Measurements from ENCODE around the gene TNFRSF6B. TPM values are rescaled to one million over a fixed set of nuclear protein-coding genes. Genes with fewer than 3 reads are reported as not detected.
"Not testable (repeated sequence)": the region's sequence is repeated elsewhere in the genome, so short reads cannot be mapped to it uniquely, and the experiment has no call there.

The TNFRSF6B gene, protein sequence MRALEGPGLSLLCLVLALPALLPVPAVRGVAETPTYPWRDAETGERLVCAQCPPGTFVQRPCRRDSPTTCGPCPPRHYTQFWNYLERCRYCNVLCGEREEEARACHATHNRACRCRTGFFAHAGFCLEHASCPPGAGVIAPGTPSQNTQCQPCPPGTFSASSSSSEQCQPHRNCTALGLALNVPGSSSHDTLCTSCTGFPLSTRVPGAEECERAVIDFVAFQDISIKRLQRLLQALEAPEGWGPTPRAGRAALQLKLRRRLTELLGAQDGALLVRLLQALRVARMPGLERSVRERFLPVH
- total RNA-seq: 1.6 TPM
- 1 to 10 TPM in 7 of 8 donors, under 1 TPM in 1; 0.55 to 2.4 (median 1.3) TPM for polyA plus RNA-seq (ENCODE audit: insufficient read depth in 1 of 8, insufficient read length in 8 of 8, low replicate concordance in 1 of 8)
- long read RNA-seq, donor 1: 0 reads
- long read RNA-seq, donor 2: 0 reads
- long read RNA-seq, donor 3: 0 reads
- long read RNA-seq, donor 4: 0 reads
- long read RNA-seq, donor 5: 0 reads
- long read RNA-seq, donor 6: 0 reads
- long read RNA-seq, donor 7, partial matches to known transcripts: 0 of 1 reads
- long read RNA-seq, donor 7, other reads (novel, unspliced or antisense): 0 of 1 reads
- long read RNA-seq, donor 8, partial matches to known transcripts: 0 of 1 reads
- long read RNA-seq, donor 8, other reads (novel, unspliced or antisense): 0 of 1 reads
- long read RNA-seq, donor 9, partial matches to known transcripts: 0 of 1 reads
- long read RNA-seq, donor 9, other reads (novel, unspliced or antisense): 0 of 1 reads
- long read RNA-seq, donor 10: 0 reads
- long read RNA-seq, donor 11: 0 reads

DNA sequence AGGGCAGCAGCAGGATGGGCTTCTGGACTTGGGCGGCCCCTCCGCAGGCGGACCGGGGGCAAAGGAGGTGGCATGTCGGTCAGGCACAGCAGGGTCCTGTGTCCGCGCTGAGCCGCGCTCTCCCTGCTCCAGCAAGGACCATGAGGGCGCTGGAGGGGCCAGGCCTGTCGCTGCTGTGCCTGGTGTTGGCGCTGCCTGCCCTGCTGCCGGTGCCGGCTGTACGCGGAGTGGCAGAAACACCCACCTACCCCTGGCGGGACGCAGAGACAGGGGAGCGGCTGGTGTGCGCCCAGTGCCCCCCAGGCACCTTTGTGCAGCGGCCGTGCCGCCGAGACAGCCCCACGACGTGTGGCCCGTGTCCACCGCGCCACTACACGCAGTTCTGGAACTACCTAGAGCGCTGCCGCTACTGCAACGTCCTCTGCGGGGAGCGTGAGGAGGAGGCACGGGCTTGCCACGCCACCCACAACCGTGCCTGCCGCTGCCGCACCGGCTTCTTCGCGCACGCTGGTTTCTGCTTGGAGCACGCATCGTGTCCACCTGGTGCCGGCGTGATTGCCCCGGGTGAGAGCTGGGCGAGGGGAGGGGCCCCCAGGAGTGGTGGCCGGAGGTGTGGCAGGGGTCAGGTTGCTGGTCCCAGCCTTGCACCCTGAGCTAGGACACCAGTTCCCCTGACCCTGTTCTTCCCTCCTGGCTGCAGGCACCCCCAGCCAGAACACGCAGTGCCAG, at the start of gene TNFRSF6B:
Gene TNFRSF6B, plus strand, starts transcription at position 25 of the 729 bp plus-strand sequence. Its CDS starts 116 bp downstream, at position 141.
- Histone ChIP-seq H3K4me3 (ENCODE audit: low read length) (no peak within 1 kb of the TSS), H3K36me3 (ENCODE audit: control insufficient read depth, insufficient read depth, low read length) (peaks cover 26% of the 10 kb centered on the region), H3K27me3 (ENCODE audit: control insufficient read depth, insufficient read depth, low read length) (no peaks in the 10 kb centered on the region), H3K4me1 (ENCODE audit: control insufficient read depth, insufficient read depth, low read length) (peaks cover 46% of the 10 kb centered on the region), H3K27ac (ENCODE audit: low read length) (no peak within 1 kb of the TSS), H3K9me3 (replicated peaks; ENCODE audit: control insufficient read depth, low read depth, low read length) (no peaks in the 10 kb centered on the region)
- WGBS (ENCODE audit: insufficient coverage): 11% methylated on average over 52 of the region's 52 CpGs
- DNase-seq: no peak

DNA sequence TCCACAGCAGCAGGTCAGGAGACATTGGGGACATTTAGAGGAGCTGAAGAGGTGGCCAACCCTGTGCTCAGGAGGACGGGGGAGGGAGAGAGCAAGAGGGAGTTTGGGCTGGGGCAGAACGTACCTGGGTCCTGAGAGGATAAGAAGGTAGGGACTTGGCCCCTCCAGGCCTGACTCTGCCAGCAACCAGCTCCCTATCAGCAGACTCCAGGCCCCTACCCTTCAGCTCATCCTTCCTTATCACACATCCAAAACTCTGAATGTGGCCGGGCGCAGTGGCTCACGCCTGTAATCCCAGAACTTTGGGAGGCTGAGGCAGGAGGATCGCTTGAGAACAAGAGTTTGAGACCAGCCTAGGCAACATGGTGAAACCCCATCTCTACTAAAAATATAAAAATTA, 48.3 kb upstream of the TNFRSF6B start:
- Histone ChIP-seq H3K9me3 (replicated peaks; ENCODE audit: control insufficient read depth, low read depth, low read length) (no peaks in the 10 kb centered on the region), H3K27ac (ENCODE audit: low read length) (no peak overlapping the region), H3K27me3 (ENCODE audit: control insufficient read depth, insufficient read depth, low read length) (peaks cover 3% of the 10 kb centered on the region), H3K4me1 (ENCODE audit: control insufficient read depth, insufficient read depth, low read length) (peaks cover 6% of the 10 kb centered on the region), H3K4me3 (ENCODE audit: low read length) (no peak overlapping the region), H3K36me3 (ENCODE audit: control insufficient read depth, insufficient read depth, low read length) (no peaks in the 10 kb centered on the region)
- WGBS (ENCODE audit: insufficient coverage): 50% methylated on average over 1 of the region's 6 CpGs
- no peak for DNase-seq

DNA sequence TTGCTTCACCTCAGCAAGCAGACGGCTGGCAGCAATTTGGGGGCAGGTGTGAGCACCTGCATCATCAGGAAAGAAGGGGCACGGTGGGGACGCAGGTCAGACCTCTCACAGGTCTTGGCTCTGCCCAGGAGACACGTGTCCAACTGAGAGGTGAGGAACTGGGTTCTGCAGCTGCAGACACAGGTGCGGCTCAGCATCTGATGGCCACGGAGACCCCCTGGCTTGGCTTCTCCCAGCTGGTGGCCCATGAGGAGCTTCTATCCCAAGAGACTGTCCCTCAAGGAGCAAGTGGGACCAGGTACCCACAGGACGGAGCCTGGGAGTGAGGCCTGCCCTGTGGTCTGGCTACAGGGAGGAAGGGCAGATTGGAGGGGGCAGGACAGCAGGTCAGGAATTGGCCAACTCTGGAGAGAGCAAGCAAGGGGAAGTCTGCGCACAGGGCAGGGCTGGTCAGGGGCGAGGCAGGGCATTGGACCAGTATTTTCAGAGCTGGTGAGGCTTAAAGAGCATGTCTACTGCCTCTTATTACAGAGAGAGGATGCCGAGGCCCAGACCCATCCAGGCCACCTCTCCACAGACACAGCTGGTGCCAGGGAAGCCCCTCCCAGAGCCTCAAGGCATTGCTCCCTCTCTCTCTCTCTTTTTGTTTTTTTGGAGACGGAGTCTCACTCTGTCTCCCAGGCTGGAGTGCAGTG, 47.4 kb upstream of the TNFRSF6B start:
- no peak overlapping the region for H3K27ac ChIP-seq (ENCODE audit: low read length)
- no peak for DNase-seq
- H3K9me3 ChIP-seq (replicated peaks; ENCODE audit: control insufficient read depth, low read depth, low read length): no peaks in the 10 kb centered on the region
- WGBS (ENCODE audit: insufficient coverage): 59% methylated on average over 10 of the region's 11 CpGs
- no peaks in the 10 kb centered on the region for H3K36me3 ChIP-seq (ENCODE audit: control insufficient read depth, insufficient read depth, low read length)
- H3K4me3 ChIP-seq (ENCODE audit: low read length): no peak overlapping the region
- peaks cover 3% of the 10 kb centered on the region for H3K27me3 ChIP-seq (ENCODE audit: control insufficient read depth, insufficient read depth, low read length)
- peaks cover 11% of the 10 kb centered on the region for H3K4me1 ChIP-seq (ENCODE audit: control insufficient read depth, insufficient read depth, low read length)

DNA sequence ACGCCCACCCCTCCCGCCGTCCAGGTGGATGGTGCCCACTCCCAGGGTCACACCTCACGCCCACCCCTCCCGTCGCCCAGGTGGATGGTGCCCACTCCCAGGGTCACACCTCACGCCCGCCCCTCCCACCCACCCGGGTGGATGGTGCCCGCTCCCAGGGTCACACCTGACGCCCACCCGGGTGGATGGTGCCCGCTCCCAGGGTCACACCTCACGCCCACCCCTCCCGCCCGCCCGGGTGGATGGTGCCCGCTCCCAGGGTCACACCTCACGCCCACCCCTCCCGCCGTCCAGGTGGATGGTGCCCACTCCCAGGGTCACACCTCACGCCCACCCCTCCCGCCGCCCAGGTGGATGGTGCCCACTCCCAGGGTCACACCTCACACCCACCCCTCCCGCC, 46.0 kb upstream of the TNFRSF6B start:
- H3K36me3 ChIP-seq (ENCODE audit: control insufficient read depth, insufficient read depth, low read length); H3K27ac ChIP-seq (ENCODE audit: low read length); H3K4me3 ChIP-seq (ENCODE audit: low read length); H3K27me3 ChIP-seq (ENCODE audit: control insufficient read depth, insufficient read depth, low read length); H3K9me3 ChIP-seq (replicated peaks; ENCODE audit: control insufficient read depth, low read depth, low read length); DNase-seq: not testable (repeated sequence)
- peaks cover 14% of the 10 kb centered on the region for H3K4me1 ChIP-seq (ENCODE audit: control insufficient read depth, insufficient read depth, low read length)
- WGBS (ENCODE audit: insufficient coverage): no CpG with 5 or more reads among the region's 25 CpGs

DNA sequence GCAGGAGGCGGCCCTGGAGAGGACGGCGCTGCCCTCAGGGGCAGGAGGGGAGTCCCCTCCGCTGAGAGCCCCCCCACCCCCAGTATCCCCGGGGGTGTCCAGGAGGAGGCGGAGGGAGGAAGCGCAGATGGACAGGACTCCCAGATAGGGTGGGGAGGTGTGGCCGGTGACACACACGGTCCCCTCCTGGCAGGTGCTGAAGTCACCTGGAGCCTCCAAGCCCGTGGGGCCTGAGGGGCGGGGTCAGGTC, 44.6 kb upstream of the TNFRSF6B start:
- Histone ChIP-seq H3K27me3 (ENCODE audit: control insufficient read depth, insufficient read depth, low read length) (peaks cover 3% of the 10 kb centered on the region), H3K4me3 (ENCODE audit: low read length) (peak overlapping the region; percentile 54), H3K36me3 (ENCODE audit: control insufficient read depth, insufficient read depth, low read length) (no peaks in the 10 kb centered on the region), H3K4me1 (ENCODE audit: control insufficient read depth, insufficient read depth, low read length) (peaks cover 14% of the 10 kb centered on the region), H3K27ac (ENCODE audit: low read length) (no peak overlapping the region), H3K9me3 (replicated peaks; ENCODE audit: control insufficient read depth, low read depth, low read length) (no peaks in the 10 kb centered on the region)
- 10% methylated on average over 6 of the region's 11 CpGs for WGBS (ENCODE audit: insufficient coverage)
- DNase-seq: no peak

DNA sequence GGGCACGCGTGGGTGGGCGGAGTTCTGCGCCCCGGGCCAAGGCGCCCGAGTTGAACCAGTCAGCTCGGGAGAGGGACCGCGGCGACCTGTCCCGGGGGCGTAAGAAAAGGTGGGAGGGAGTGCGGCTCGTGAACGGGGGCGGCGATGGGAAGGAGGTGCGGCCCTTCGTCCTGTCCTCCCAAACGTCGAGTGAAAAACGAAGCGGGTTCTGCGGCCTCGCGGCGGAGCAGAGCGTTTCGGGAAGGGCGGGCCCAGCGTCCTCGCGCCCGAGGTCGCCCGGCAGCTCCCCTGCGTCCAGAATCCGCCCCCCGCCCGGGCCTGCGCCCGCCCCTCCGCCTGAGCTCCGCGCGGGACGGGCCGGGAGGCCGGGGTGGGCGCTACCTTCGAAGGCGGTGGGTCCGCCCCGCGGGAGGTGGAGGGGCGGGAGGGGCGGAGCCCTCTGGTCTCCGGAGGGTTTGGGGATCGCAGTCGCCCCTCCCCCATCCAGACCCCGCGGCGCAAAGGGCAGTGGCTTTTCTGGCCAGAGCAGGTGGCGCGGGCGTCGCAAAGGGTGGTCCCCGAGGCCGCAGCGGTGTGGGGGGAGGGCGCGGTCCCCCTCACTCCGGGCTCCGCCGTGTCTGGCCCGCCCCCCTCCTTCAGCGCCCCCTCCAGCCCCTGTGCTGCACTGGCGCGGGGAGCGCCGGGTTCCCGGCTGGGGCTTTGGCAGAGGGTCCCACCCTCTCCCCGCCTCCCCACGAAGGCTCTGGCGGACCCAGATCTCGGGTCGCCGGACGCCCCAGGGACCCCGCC, 44.1 kb upstream of the TNFRSF6B start:
- WGBS (ENCODE audit: insufficient coverage): under 1% methylated on average over 74 of the region's 91 CpGs
- H3K27ac ChIP-seq (ENCODE audit: low read length): no peak overlapping the region
- peak; percentile 54 for DNase-seq
- peaks cover 18% of the 10 kb centered on the region for H3K4me1 ChIP-seq (ENCODE audit: control insufficient read depth, insufficient read depth, low read length)
- peaks cover 3% of the 10 kb centered on the region for H3K27me3 ChIP-seq (ENCODE audit: control insufficient read depth, insufficient read depth, low read length)
- H3K36me3 ChIP-seq (ENCODE audit: control insufficient read depth, insufficient read depth, low read length): no peaks in the 10 kb centered on the region
- H3K4me3 ChIP-seq (ENCODE audit: low read length): peak overlapping the region; percentile 54
- H3K9me3 ChIP-seq (replicated peaks; ENCODE audit: control insufficient read depth, low read depth, low read length): no peaks in the 10 kb centered on the region

DNA sequence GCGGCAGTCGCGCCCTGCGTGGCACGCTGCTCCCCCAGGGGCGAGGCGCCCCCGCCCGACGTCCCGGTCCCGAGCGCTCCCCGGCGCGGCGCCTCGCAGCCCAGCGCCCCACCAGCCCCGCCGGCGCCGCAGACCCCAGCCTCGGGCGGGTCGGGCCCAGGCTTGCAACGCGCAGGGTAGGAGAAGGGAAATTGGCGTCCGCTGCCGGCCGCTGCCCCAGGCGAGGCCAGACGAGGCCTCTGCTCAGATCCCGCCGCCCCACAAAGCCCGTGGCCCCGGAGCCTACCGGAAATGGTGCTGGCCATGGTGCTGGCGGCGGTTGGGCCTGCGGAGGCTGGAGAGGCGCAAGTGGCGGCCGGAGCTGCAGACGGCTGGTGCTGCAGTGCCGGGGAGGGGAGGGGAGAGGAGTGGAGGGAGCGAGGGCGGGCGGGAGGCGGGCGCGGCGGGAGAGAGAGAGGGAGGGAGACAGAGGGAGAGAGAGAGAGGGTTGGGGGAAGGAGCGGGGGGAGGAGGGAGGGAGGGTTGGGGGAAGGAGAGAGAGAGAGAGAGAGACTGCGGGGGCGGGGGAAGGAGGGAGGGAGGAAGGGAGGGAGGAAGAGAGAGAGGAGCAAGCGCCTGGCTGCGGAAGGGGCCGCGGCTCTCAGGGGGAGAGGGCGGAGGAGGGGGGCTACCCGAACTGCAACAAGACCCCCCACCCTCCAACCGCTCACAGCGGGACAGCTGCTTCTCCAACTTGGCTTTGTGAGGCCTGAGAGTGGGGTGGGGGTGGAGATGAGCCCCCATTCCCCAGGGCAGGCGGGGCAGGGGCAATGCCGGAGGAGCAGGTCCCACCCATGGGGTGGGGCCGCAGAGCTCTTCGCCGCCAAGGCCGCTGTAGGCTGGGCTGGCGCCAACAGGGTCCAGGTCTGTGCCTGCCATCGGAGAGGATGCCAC, 43.1 kb upstream of the TNFRSF6B start, which contains the start of gene STMN3:
Gene STMN3, minus strand, starts transcription at position 384 of the 933 bp plus-strand sequence. Its CDS starts 79 bp downstream, at position 305.
- Histone ChIP-seq H3K4me1 (ENCODE audit: control insufficient read depth, insufficient read depth, low read length) (peaks cover 24% of the 10 kb centered on the region), H3K27ac (ENCODE audit: low read length) (peak within 1 kb of the TSS; percentile 67), H3K9me3 (replicated peaks; ENCODE audit: control insufficient read depth, low read depth, low read length) (no peaks in the 10 kb centered on the region), H3K4me3 (ENCODE audit: low read length) (peak within 1 kb of the TSS; percentile 57), H3K36me3 (ENCODE audit: control insufficient read depth, insufficient read depth, low read length) (no peaks in the 10 kb centered on the region), H3K27me3 (ENCODE audit: control insufficient read depth, insufficient read depth, low read length) (peaks cover 3% of the 10 kb centered on the region)
- peak; percentile 96 for DNase-seq
- WGBS (ENCODE audit: insufficient coverage): under 1% methylated on average over 51 of the region's 73 CpGs

DNA sequence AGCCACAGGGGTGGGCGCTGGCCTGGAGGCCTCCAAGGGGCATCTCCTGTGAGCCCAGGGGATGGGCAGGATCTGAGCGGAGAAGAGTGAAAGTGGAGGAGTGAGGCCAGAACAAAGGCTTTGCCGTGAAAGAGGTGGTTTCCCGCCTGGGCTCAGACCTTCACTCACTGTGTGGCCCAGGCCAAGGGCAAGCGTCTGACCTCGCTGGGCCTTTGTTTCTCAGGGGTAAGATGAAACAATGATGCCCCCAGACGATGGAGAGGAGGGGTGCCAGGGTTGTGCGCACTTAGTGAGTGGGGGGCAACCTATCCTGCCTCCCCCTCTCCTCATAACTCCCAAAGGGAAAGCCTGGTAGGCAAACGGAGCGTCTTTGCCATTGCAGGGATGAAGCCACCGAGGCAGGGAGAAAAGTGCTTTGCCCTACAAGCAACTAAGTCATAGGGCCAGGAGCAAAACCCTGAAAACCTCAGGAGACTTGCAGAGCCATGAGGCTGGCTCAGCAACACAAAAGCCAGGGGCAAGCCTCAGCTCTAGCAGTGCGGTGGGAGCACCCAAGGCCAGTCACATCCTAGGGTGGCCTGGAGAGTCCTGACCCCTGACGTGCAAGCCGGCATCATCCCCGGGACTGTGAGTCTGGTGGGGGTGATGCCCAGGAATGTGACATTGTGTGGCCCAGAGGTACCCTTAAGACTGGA, 42.3 kb upstream of the TNFRSF6B start:
- 61% methylated on average over 5 of the region's 15 CpGs for WGBS (ENCODE audit: insufficient coverage)
- H3K36me3 ChIP-seq (ENCODE audit: control insufficient read depth, insufficient read depth, low read length): no peaks in the 10 kb centered on the region
- peaks cover 3% of the 10 kb centered on the region for H3K27me3 ChIP-seq (ENCODE audit: control insufficient read depth, insufficient read depth, low read length)
- no peak for DNase-seq
- no peaks in the 10 kb centered on the region for H3K9me3 ChIP-seq (replicated peaks; ENCODE audit: control insufficient read depth, low read depth, low read length)
- peaks cover 28% of the 10 kb centered on the region for H3K4me1 ChIP-seq (ENCODE audit: control insufficient read depth, insufficient read depth, low read length)
- peak overlapping the region; percentile 67 for H3K27ac ChIP-seq (ENCODE audit: low read length)
- H3K4me3 ChIP-seq (ENCODE audit: low read length): peak overlapping the region; percentile 49

All from muscle of leg (tissue), 16 donors.